D341Med (cell line): ENCODE data around the gene GPX3.
A peak's percentile ranks its signal among the peaks of the same experiment; 100 is the strongest.

Experiments
- DNase-seq: peaks from one replicate; pipeline ENCODE4 v3.0.0; 2012; ENCODE audit warnings: low spot score

The GPX3 gene

DNA sequence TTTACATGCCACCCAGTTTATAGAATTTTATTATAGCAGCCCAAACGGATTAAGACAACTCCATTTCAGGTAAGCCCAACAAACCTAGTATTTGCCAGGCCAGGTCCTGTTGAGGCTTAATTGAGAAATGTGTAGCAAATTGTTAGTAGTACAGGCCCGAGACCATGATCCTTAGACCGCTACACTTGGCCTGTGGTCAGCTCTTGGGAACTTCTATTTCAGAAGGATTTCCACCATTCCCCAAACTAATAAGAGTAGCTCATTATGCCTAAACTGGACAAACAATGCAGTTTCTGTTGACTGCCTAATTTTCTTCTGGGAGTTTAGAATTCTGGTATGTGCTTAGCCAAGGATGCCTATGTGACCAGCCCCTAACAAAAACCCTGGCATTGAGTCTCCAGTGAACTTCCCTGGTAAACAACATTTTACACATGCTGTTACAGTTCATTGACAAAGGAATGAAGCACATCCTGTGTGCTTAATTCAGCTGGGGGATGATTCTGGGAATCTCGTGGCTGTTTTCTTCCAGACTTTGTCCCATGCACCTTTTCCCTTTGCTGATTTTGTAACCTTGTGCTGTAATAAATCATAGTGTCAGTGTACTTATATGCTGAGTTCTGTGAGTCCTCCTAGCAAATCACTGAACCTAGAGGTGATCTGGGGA, 5.6 kb upstream of the GPX3 start:
- no peak for DNase-seq

GRCh38 chr5:151015974-151016587, 4.3 kb upstream of the GPX3 start:
- no peak for DNase-seq

GRCh38 chr5:151016700-151017099, 3.7 kb upstream of the GPX3 start:
- no peak for DNase-seq

- no peak for DNase-seq
Observed at GRCh38 chr5:151017897-151018296, 2.5 kb upstream of the GPX3 start.

DNA sequence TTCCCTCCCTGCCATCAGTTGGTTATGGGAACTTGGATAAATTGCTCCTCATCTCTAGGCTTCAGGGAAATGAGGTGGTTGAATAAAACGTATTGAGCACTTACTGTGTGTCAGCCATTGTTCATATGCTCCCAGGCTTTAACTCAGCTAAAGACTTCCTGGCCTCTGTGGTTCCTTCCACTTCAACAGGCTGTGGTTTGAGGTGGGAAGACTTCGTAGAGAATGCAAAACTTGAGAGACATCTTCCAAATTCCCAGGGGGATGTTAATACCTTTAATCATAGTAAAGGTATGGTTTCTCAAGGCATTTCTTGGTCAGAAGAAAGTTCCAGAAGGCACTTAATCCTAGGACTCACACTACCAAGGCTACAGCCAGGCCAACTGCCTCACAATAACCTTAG, 1.5 kb upstream of the GPX3 start:
- DNase-seq = no peak

GRCh38 chr5:151019331-151019730, 1.1 kb upstream of the GPX3 start:
- peak; percentile 60 for DNase-seq

GRCh38 chr5:151021746-151022145, 1.4 kb downstream of the GPX3 start:
- DNase-seq = no peak

DNA sequence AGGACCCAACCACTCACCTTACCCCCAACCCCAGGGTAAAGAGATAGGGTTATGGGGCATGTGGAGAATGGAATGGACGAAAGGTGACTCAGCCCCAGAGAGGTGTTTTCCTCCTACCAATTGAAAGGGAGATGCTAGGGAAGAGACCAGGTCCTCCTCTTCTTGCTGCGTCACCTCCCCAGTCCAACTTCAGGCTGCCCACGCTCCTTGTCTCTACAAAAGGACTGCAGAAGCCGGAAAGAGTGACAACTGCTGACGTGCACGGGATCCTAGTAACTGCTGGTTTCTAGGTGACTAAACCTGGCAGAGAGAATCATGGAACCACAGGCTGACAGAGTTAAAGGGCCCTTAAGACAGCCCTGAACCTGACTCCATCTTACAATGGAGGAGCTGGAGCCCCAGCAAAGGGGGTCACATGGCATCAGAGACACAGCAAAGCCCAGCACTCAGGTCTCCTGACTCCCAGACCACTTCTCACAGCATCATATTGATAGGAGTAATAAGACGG, 2.2 kb downstream of the GPX3 start:
- DNase-seq = no peak

DNA sequence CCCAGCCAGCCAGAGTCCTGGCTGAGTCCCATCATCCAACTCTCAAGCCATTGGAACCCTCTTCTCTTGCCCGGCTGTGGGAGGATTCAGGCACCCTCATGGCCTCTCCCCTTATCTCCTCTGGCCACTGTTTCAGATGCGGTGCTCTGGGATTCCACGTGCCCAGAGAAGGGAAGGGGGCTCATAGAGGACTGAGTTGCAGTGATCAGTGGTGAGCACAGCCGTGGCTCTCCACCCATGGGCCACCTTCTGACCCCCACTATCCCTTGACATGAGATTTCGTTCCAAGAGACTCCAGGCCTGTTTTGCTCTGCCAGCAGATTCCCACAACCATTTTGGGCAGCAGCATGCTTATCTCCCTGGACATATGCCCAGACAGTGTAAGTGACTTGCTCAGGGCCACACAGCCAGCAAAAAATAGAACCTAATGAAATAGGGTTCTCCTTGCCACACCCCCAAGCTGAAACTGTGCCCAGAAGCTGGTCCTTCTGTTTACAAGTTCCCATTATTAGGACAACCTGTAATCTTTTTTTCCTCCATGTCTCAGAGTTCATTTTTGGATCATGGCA, 2.7 kb downstream of the GPX3 start:
- no peak for DNase-seq

DNA sequence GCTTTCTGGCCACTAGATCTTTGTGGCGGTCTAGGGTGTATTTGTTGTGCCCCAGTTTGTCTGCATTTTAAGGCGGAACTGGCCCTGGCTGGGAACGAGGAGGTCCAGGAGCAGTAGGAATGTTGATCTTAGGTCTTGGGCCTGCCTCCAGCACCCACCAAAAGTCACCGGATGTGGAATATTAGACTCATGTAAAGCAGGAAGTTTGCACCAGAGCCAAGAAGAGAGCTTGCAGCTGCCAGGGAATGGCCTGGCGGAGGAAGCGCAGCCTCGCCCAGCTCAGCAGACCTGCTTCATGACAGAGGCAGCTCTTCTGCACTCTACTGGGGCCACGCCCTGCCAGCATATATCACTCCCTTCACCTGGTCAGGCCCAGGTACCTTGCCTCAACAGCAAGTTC, 3.3 kb downstream of the GPX3 start:
- no peak for DNase-seq

DNA sequence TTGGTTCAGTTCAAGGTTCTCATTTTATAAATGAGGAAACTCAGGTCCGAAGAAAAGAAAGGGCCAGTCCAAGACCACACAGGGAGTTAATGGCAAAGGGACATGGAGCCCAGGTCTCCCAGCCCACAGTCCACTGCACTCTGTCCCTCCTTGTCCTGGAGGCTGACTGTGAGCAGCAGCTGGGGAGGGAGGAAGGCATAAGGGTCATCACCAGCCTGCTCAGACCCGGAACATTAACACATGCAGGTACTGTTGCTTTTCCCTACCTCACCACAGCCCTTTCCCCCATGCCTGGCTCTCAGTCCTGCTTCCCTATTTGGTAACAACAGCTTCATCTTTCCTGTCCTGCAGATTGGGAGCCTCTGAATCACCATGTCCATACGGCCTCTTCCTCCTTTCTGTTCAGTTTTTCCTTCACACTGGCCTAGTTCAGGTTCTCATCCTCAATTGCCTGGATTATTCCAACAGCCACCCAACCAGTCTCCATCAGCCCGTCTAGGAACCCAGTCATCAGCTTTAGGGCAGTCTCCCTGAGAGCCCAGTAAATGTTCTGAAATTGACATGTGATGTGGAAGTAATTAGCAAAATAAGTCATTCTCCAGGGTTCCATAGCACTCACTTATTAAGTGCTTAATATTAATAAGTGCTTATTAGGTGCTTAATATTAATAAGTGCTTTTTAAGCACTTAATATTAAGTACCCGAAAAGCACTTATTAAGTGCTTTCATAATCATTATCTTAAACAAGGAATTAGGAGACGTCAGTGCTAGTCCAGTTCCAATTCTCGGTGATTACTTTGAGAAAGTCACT, 4.3 kb downstream of the GPX3 start:
- no peak for DNase-seq

DNA sequence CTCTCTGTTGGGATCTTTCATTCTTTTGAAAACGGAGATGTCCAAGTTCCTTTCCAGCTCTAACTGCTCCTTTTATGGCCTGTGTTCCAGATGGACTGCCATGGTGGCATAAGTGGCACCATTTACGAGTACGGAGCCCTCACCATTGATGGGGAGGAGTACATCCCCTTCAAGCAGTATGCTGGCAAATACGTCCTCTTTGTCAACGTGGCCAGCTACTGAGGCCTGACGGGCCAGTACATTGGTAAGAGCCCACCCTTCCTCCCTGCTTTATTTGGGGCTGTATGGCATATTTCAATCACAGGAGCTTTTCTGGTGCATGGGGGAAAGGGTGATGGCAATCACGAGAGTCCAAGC, 4.8 kb downstream of the GPX3 start:
- DNase-seq = no peak

GRCh38 chr5:151026088-151026487, 5.7 kb downstream of the GPX3 start:
- DNase-seq = no peak

- no peak for DNase-seq
Observed at GRCh38 chr5:151026679-151027078, 6.3 kb downstream of the GPX3 start.

- no peak for DNase-seq
Observed at GRCh38 chr5:151027961-151028479, 7.6 kb downstream of the GPX3 start.

DNA sequence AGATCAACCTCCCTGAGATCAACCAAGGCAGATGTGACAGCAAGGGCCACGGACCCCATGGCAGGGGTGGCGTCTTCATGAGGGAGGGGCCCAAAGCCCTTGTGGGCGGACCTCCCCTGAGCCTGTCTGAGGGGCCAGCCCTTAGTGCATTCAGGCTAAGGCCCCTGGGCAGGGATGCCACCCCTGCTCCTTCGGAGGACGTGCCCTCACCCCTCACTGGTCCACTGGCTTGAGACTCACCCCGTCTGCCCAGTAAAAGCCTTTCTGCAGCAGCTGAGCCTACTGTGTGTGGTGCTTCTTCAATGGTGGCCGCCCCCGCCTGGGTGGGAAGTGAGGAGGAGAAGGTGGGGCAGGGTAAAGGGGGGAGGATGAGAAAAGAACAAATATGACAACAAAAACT, 8.3 kb downstream of the GPX3 start:
- no peak for DNase-seq

DNA sequence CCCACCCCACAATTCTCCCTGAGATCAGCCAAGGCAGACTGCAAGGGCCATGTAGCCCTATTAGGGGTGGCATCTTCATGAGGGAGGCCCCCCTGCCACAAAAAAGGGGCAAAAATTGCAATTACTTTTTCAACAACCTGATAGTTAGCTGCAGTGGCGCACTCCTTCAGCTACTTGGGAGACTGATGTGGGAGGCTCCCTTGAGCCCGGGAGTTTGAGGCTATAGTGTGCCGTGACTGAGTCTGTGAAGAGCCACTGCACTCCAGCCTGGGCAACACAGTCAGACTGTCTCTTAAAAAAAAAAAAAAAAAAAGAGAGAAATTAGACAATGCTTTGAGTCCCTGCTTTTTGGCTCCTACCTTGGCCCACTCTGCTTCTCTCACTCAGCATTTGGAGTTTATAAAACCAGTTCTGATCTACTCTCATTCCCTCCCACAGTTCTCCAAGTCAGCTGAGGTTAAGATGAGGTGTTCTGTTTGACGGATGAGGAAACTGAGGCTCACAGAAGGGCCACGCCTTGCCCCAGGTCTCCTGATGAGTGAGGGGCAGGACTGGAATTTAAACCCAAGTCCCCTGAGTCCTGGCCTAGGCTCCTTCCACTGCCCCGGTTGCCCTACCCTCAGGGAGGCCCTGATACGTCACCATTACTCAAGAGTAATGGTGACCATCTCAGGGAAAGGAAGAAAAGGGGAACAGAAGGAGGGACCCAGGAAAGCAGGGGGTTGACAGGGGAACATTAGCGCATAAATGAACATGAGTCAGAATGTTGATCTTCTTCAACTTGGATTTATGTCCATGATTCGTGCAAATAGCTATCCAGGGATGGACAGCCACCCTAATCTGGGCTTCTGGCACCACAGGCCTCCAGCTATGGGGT, 9.0 kb downstream of the GPX3 start:
- DNase-seq = no peak

- DNase-seq = no peak
Observed at GRCh38 chr5:151030056-151030336, 9.6 kb downstream of the GPX3 start.

GRCh38 chr5:151030379-151030778, 10.0 kb downstream of the GPX3 start:
- no peak for DNase-seq

DNA sequence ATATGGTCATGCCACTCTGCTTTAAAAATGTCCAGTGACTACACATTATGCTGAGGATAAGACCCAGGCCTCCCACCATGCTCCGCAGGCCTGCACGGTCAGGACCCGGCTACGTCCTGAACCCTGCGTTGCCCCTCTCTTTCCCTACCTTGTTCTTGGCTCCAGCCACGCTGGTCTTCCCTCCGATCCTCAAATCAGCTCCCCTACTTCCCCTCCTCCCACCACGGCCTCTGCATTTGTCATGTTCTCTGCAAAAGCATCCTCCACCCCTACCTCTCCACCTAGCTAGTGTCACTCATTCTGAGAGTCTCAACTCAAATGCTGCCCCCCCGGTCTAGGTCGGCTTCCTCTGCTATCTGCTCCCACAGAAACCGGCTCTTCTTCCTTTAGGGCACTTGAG, 11.2 kb downstream of the GPX3 start:
- no peak for DNase-seq

DNA sequence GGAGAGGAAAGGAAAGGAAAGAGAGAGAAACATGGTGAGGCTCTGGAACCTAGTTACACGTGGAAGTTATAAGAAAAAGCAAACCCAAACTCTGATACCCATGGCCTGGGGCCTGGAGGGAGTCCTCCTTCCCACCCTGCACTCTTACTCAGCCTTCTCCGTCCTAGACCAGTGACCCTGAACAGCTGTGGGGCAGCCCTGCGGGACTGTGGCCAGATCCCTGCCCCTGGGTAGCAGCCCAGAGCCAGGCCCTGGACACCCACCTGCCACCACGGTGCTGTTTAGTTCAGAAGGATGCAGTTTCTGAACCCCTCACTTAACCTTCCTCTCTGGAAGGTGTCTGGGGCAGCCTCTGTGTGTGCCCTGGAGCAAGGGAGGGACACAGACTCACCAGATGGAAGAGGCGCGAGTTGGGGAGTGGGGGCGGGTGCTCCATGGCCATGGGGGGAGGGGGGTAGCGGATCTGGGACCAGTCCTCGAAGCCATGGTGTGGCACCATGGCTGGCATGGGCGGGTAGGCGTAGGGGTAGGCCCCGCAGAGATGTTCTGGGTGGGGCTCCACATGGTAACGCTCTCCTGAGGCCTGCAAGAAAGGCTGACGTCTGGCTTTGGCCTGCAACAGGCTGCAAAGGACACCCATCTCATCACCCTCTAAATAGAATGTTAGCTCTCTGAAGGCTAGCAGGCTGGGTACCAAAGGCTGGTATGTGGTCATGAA, 13.0 kb downstream of the GPX3 start:
- no peak for DNase-seq
